Vagina (tissue), 2 donors: ENCODE data around the gene BMPR1A.

ENCODE experiments used
- POLR2A ChIP-seq, 2 donors: fragments of 450-650 bp; IDR thresholded peaks; one replicate each; pipeline ENCODE4 v1.6.1; 2017; ENCODE audit warnings: antibody characterized with exemption in 2 of 2, mild to moderate bottlenecking in 2 of 2, moderate library complexity in 2 of 2
- TF ChIP-seq, protein P1 (sequence below), 3 experiments: fragments of 450-650 bp in 2 of 3; fragments of 200-600 bp in 1 of 3; sonication (generic) in 1 of 3; IDR thresholded peaks; one replicate each; pipeline ENCODE4 v1.5.1; 2017 to 2019; ENCODE audit warnings: antibody characterized with exemption in 3 of 3, mild to moderate bottlenecking in 2 of 3, moderate library complexity in 2 of 3

DNA sequence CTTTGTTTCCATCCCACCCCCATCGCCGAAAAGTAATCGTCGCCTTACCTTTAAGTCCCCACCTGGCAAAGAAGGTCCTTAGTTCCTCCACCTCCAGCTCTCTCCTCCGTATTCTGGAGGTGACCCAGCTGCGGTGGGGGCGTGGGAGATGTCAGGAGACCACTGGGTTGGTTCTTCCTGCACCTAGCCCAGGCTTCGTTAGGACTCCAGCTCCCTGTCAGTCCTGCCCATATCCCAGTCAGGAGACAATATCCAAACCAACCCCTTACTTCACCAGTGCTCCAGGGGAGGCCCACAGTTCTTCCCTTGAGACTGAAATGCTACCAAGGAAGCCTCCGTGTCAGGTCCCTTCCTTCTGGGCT, 212.6 kb downstream of the BMPR1A start:
- no peak for TF ChIP-seq POLR2A (IDR thresholded peaks at IDR 0.05)
- TF ChIP-seq, protein P1, sequence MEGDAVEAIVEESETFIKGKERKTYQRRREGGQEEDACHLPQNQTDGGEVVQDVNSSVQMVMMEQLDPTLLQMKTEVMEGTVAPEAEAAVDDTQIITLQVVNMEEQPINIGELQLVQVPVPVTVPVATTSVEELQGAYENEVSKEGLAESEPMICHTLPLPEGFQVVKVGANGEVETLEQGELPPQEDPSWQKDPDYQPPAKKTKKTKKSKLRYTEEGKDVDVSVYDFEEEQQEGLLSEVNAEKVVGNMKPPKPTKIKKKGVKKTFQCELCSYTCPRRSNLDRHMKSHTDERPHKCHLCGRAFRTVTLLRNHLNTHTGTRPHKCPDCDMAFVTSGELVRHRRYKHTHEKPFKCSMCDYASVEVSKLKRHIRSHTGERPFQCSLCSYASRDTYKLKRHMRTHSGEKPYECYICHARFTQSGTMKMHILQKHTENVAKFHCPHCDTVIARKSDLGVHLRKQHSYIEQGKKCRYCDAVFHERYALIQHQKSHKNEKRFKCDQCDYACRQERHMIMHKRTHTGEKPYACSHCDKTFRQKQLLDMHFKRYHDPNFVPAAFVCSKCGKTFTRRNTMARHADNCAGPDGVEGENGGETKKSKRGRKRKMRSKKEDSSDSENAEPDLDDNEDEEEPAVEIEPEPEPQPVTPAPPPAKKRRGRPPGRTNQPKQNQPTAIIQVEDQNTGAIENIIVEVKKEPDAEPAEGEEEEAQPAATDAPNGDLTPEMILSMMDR (IDR thresholded peaks at IDR 0.05), result no peak
